Measurements from ENCODE around the gene ZNF764.

GRCh38 chr16:30509081-30509765 lies 49.0 kb downstream of the ZNF764 start:
- TF ChIP-seq CTCF (IDR thresholded peaks at IDR 0.05; ENCODE audit: borderline replicate concordance, extremely low read depth, low read length, poor library complexity, severe bottlenecking), result no peak
- no peak for TF ChIP-seq EZH2 (IDR thresholded peaks at IDR 0.05; ENCODE audit: borderline replicate concordance, low read depth, low read length, severe bottlenecking)

Data from DND-41 (cell line).